ENCODE results near the gene TYSND1.

- TF ChIP-seq, protein P1, sequence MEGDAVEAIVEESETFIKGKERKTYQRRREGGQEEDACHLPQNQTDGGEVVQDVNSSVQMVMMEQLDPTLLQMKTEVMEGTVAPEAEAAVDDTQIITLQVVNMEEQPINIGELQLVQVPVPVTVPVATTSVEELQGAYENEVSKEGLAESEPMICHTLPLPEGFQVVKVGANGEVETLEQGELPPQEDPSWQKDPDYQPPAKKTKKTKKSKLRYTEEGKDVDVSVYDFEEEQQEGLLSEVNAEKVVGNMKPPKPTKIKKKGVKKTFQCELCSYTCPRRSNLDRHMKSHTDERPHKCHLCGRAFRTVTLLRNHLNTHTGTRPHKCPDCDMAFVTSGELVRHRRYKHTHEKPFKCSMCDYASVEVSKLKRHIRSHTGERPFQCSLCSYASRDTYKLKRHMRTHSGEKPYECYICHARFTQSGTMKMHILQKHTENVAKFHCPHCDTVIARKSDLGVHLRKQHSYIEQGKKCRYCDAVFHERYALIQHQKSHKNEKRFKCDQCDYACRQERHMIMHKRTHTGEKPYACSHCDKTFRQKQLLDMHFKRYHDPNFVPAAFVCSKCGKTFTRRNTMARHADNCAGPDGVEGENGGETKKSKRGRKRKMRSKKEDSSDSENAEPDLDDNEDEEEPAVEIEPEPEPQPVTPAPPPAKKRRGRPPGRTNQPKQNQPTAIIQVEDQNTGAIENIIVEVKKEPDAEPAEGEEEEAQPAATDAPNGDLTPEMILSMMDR (conservative IDR thresholded peaks at IDR 0.05; ENCODE audit: low read length): no peak
- no peak for TF ChIP-seq EZH2phosphoT487 (IDR thresholded peaks at IDR 0.05; ENCODE audit: borderline replicate concordance, low read depth, low read length)
Measured at GRCh38 chr10:70135046-70135445, 11.5 kb downstream of the TYSND1 start.

All from OCI-LY7 (cell line).